Gastroesophageal sphincter (tissue), 3 donors: ENCODE measurements around the gene MYT1.

Experiments used
- POLR2A ChIP-seq, 2 donors: fragments of 450-650 bp; IDR thresholded peaks; one replicate each; pipeline ENCODE4 v1.6.1; 2017; ENCODE audit warnings: antibody characterized with exemption in 2 of 2, mild to moderate bottlenecking in 2 of 2, moderate library complexity in 1 of 2
- TF ChIP-seq, protein P1 (sequence below), 4 experiments: fragments of 200-600 bp in 2 of 4; fragments of 450-650 bp in 2 of 4; sonication (generic) in 1 of 4; IDR thresholded peaks; one replicate each; pipeline ENCODE4 v1.5.1; 2017 to 2019; ENCODE audit warnings: antibody characterized with exemption in 4 of 4, mild to moderate bottlenecking in 2 of 4, moderate library complexity in 2 of 4

DNA sequence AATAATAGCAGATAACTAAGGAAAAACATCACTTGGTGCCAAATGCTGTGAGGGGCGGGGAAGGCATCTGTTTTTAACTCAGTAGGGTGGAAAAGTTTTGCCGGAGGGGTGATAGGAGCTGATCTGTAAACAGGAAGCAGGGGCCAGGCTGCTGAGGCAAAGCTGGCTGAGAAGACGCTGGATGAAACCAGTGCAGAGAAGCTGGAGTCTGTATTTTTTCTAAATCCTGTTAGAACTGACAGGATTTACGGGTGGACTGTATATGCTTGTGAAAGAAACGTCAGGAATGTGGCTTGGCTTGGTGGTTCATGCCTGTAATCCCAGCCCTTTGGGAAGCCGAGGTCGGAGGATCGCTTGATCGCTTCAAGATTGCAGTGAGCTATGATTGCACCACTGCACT is 96.9 kb downstream of the MYT1 start:
- TF ChIP-seq, protein P1, sequence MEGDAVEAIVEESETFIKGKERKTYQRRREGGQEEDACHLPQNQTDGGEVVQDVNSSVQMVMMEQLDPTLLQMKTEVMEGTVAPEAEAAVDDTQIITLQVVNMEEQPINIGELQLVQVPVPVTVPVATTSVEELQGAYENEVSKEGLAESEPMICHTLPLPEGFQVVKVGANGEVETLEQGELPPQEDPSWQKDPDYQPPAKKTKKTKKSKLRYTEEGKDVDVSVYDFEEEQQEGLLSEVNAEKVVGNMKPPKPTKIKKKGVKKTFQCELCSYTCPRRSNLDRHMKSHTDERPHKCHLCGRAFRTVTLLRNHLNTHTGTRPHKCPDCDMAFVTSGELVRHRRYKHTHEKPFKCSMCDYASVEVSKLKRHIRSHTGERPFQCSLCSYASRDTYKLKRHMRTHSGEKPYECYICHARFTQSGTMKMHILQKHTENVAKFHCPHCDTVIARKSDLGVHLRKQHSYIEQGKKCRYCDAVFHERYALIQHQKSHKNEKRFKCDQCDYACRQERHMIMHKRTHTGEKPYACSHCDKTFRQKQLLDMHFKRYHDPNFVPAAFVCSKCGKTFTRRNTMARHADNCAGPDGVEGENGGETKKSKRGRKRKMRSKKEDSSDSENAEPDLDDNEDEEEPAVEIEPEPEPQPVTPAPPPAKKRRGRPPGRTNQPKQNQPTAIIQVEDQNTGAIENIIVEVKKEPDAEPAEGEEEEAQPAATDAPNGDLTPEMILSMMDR (IDR thresholded peaks at IDR 0.05): no peak
- no peak for TF ChIP-seq POLR2A (IDR thresholded peaks at IDR 0.05)
